GM06990 (cell line): ENCODE data around the gene PCDH1.

Source experiments
- DNase-seq: peaks from one replicate; pipeline ENCODE4 v3.0.0-alpha.2; 2011; ENCODE audit not compliant: insufficient read length; ENCODE audit errors: extremely low read depth
- H3K27me3 ChIP-seq: replicated peaks from 2 replicates; pipeline ENCODE4 v1.6.0; 2011; ENCODE audit warnings: low read length; ENCODE audit not compliant: control insufficient read depth, insufficient read depth
- H3K36me3 ChIP-seq: 2 replicates; pipeline ENCODE4 v1.5.1; 2011; ENCODE audit warnings: low read length; ENCODE audit not compliant: control insufficient read depth, insufficient read depth
- H3K4me3 ChIP-seq: replicated peaks from 2 replicates; pipeline ENCODE4 v1.5.1; 2011; ENCODE audit warnings: low read depth, mild to moderate bottlenecking, control low read depth, low read length
- CTCF ChIP-seq: IDR thresholded peaks from 2 replicates; pipeline ENCODE4 v1.5.1; 2011; ENCODE audit warnings: low read length, control low read depth, mild to moderate bottlenecking, inconsistent platforms; ENCODE audit not compliant: insufficient read depth, poor library complexity, severe bottlenecking

Gene PCDH1

GRCh38 chr5:141807732-141808131, 70.5 kb downstream of the PCDH1 start:
- no peaks in the 10 kb centered on the region for H3K36me3 ChIP-seq
- H3K4me3 ChIP-seq = no peak overlapping the region
- DNase-seq = no peak
- no peak for TF ChIP-seq CTCF
- H3K27me3 ChIP-seq = peaks cover 6% of the 10 kb centered on the region

DNA sequence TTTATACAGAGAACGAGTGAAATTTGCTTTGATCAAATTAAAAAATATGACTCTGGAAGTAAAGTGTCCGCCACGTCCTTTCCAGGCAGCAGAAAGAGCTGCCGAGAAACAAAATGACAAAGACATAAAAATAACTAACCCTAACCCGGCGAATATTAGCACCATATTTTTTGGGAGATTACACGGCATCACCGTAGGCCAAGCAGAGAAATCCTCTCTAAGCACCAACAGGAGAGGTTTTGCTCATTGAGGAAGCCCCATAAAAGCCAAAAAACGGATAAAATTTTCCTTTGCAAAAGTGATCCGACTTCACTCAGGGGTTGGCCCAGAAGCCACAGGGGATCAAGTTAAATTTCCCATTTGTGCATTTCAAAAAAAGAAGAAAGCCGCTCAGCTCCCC, 70.9 kb downstream of the PCDH1 start:
- H3K27me3 ChIP-seq = peaks cover 6% of the 10 kb centered on the region
- no peak overlapping the region for H3K4me3 ChIP-seq
- H3K36me3 ChIP-seq = no peaks in the 10 kb centered on the region
- TF ChIP-seq CTCF = no peak
- no peak for DNase-seq

DNA sequence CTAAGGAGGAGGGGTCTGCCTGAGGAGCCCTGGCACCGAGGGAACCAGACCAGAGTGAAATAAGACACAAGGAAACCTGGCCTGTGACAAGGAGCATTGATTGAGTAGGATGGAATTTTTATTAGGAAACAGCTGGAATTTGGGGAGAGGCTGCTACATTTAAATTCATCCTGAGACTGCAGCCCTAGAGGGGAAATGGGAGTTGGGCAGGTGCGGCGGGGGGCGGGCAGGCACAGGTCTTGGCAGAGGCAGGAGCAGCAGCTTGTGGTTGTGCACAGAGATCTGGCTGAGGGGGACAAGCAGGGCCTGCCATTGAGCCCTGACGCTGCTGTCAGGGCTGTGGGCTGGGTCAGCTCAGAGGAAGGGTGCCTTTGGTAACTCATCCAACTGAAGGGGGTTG, 71.6 kb downstream of the PCDH1 start:
- H3K36me3 ChIP-seq = no peaks in the 10 kb centered on the region
- DNase-seq = no peak
- H3K4me3 ChIP-seq = no peak overlapping the region
- peaks cover 6% of the 10 kb centered on the region for H3K27me3 ChIP-seq
- TF ChIP-seq CTCF = no peak

- DNase-seq = no peak
- TF ChIP-seq CTCF = no peak
- Histone ChIP-seq H3K27me3 (peaks cover 6% of the 10 kb centered on the region), H3K36me3 (no peaks in the 10 kb centered on the region), H3K4me3 (no peak overlapping the region)
Measured at GRCh38 chr5:141805874-141806595, 72.2 kb downstream of the PCDH1 start.

DNA sequence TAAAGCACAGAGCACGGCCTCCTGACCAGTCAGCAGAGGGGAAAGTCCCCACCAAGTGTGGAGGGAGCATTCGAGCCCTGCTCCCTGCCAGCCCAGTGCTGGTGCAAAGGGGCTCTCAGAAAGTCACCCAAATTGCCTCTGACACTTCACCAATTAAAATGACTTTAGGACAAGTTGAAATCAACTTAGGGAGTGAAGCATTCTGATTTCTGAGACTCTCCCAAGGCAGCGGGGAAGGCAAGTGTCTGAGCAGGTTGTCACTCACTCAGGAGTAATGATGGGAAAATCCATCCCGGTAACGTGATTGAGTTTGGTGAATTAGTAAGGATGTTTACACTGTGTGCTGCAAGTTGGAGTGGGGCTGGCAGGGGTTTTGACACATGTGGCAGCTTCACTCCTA, 73.7 kb downstream of the PCDH1 start:
- TF ChIP-seq CTCF = no peak
- Histone ChIP-seq H3K36me3 (no peaks in the 10 kb centered on the region), H3K27me3 (peaks cover 6% of the 10 kb centered on the region), H3K4me3 (no peak overlapping the region)
- no peak for DNase-seq
